Trophoblast cell (in vitro differentiated cells and primary cell): ENCODE results near the gene LGALS16.

Source experiments
- DNase-seq, 2 donors: peaks; one replicate each; pipeline ENCODE4 v3.0.0-alpha.2; 2016
- H2AFZ ChIP-seq: 2 replicates; pipeline ENCODE4 v1.6.1; 2013; ENCODE audit warnings: low read length, moderate library complexity, mild to moderate bottlenecking; ENCODE audit not compliant: insufficient read depth, poor library complexity
- H2AK5ac ChIP-seq: 2 replicates; pipeline ENCODE4 v1.6.1; 2013; ENCODE audit warnings: mild to moderate bottlenecking, low read length
- H2BK120ac ChIP-seq: 2 replicates; pipeline ENCODE4 v1.6.1; 2013; ENCODE audit warnings: low read length, mild to moderate bottlenecking, moderate library complexity; ENCODE audit not compliant: insufficient read depth, poor library complexity
- H2BK12ac ChIP-seq: 2 replicates; pipeline ENCODE4 v1.6.1; 2013; ENCODE audit warnings: mild to moderate bottlenecking, low read length, moderate library complexity
- H2BK5ac ChIP-seq: 2 replicates; pipeline ENCODE4 v1.6.1; 2013; ENCODE audit warnings: low read length, low read depth, moderate library complexity, mild to moderate bottlenecking; ENCODE audit not compliant: poor library complexity
- H3K14ac ChIP-seq: 2 replicates; pipeline ENCODE4 v1.6.1; 2013; ENCODE audit warnings: mild to moderate bottlenecking, low read length
- H3K18ac ChIP-seq: 2 replicates; pipeline ENCODE4 v1.6.1; 2013; ENCODE audit warnings: mild to moderate bottlenecking, low read length
- H3K23ac ChIP-seq: 2 replicates; pipeline ENCODE4 v1.6.1; 2013; ENCODE audit warnings: low read length
- H3K27ac ChIP-seq: 2 replicates; pipeline ENCODE4 v1.5.1; 2013; ENCODE audit warnings: low read depth, mild to moderate bottlenecking, inconsistent platforms, low read length, moderate library complexity
- H3K27me3 ChIP-seq: 2 replicates; pipeline ENCODE4 v1.6.1; 2013; ENCODE audit warnings: inconsistent platforms, mild to moderate bottlenecking, low read length, moderate library complexity; ENCODE audit not compliant: insufficient read depth
- H3K36me3 ChIP-seq, 2 experiments: 1 replicate in 1 of 2; 2 replicates in 1 of 2; pipeline ENCODE4 v1.6.1; 2013; ENCODE audit warnings: low read length in 2 of 2, mild to moderate bottlenecking in 2 of 2, moderate library complexity in 1 of 2; ENCODE audit not compliant: insufficient read depth in 2 of 2, control insufficient read depth in 1 of 2
- H3K4ac ChIP-seq: 2 replicates; pipeline ENCODE4 v1.6.1; 2013; ENCODE audit warnings: low read depth, mild to moderate bottlenecking, low read length, moderate library complexity
- H3K4me1 ChIP-seq, 2 experiments: 1 replicate in 1 of 2; 2 replicates in 1 of 2; pipeline ENCODE4 v1.6.1; 2013; ENCODE audit warnings: low read length in 2 of 2, mild to moderate bottlenecking in 2 of 2, moderate library complexity in 1 of 2; ENCODE audit not compliant: insufficient read depth in 2 of 2, control insufficient read depth in 1 of 2
- H3K4me2 ChIP-seq: 2 replicates; pipeline ENCODE4 v1.6.1; 2013; ENCODE audit warnings: inconsistent platforms, mild to moderate bottlenecking, low read length, moderate library complexity
- H3K4me3 ChIP-seq: 2 replicates; pipeline ENCODE4 v1.5.1; 2013; ENCODE audit warnings: mild to moderate bottlenecking, low read depth, low read length, inconsistent platforms
- H3K79me1 ChIP-seq: one replicate; pipeline ENCODE4 v1.6.1; 2013; ENCODE audit warnings: low read length
- H3K79me2 ChIP-seq: 2 replicates; pipeline ENCODE4 v1.6.1; 2013; ENCODE audit warnings: low read length, mild to moderate bottlenecking; ENCODE audit not compliant: control insufficient read depth, insufficient read depth, poor library complexity
- H3K9ac ChIP-seq: 2 replicates; pipeline ENCODE4 v1.6.1; 2013; ENCODE audit warnings: mild to moderate bottlenecking, low read length
- H3K9me3 ChIP-seq: 2 replicates; pipeline ENCODE4 v1.6.1; 2013; ENCODE audit warnings: low read depth, mild to moderate bottlenecking, control low read depth, inconsistent platforms, low read length; ENCODE audit not compliant: insufficient read depth
- H4K12ac ChIP-seq: 2 replicates; pipeline ENCODE4 v1.6.1; 2013; ENCODE audit warnings: low read depth, mild to moderate bottlenecking, low read length, moderate library complexity
- H4K8ac ChIP-seq: 2 replicates; pipeline ENCODE4 v1.6.1; 2013; ENCODE audit warnings: low read depth, mild to moderate bottlenecking, low read length, moderate library complexity
- H4K91ac ChIP-seq: one replicate; pipeline ENCODE4 v1.6.1; 2013; ENCODE audit warnings: low read depth, mild to moderate bottlenecking, low read length, moderate library complexity
- WGBS: extraction: QIAGEN DNeasy Blood & Tissue Kit; methylation state at CpG from one replicate; pipeline ENCODE4 v1.1.7; 2013; ENCODE audit warnings: missing lambda C conversion rate; ENCODE audit not compliant: insufficient read length, insufficient coverage; ENCODE audit errors: extremely low coverage; 5-methylcytosine and 5-hydroxymethylcytosine counted together

The LGALS16 gene

GRCh38 chr19:39692822-39693221 is 37.1 kb downstream of the LGALS16 start:
- Histone ChIP-seq H3K79me2 (no peaks in the 10 kb centered on the region), H2BK120ac (no peak overlapping the region), H2AK5ac (no peak overlapping the region), H3K4ac (no peak overlapping the region), H3K18ac (no peak overlapping the region), H3K9me3 (no peaks in the 10 kb centered on the region), H3K14ac (no peak overlapping the region), H3K27me3 (no peaks in the 10 kb centered on the region), H3K9ac (no peak overlapping the region), H3K79me1 (no peaks in the 10 kb centered on the region), H2AFZ (no peak overlapping the region), H3K36me3 (no peaks in the 10 kb centered on the region), H3K27ac (no peak overlapping the region), H2BK5ac (no peak overlapping the region), H4K12ac (no peak overlapping the region), H4K8ac (no peak overlapping the region), H3K4me3 (no peak overlapping the region), H3K4me2 (no peak overlapping the region), H4K91ac (no peak overlapping the region), H3K4me1 (peaks cover 0 to 2% of the 10 kb centered on the region in 2 experiments), H2BK12ac (no peak overlapping the region), H3K23ac (no peak overlapping the region)
- WGBS: no CpG with 5 or more reads among the region's 1 CpG
- no peak for DNase-seq

- H3K9ac ChIP-seq: no peak overlapping the region
- no peak overlapping the region for H2AK5ac ChIP-seq
- no peak overlapping the region for H2AFZ ChIP-seq
- no peak overlapping the region for H2BK5ac ChIP-seq
- H4K91ac ChIP-seq: no peak overlapping the region
- H3K14ac ChIP-seq: no peak overlapping the region
- H3K27ac ChIP-seq: no peak overlapping the region
- no peaks in the 10 kb centered on the region for H3K79me2 ChIP-seq
- H3K18ac ChIP-seq: no peak overlapping the region
- no peak overlapping the region for H3K23ac ChIP-seq
- no peak overlapping the region for H3K4me3 ChIP-seq
- WGBS: no CpG with 5 or more reads among the region's 2 CpGs
- no peak overlapping the region for H3K4me2 ChIP-seq
- H4K8ac ChIP-seq: no peak overlapping the region
- H2BK12ac ChIP-seq: no peak overlapping the region
- H3K36me3 ChIP-seq: no peaks in the 10 kb centered on the region
- no peaks in the 10 kb centered on the region for H3K79me1 ChIP-seq
- no peaks in the 10 kb centered on the region for H3K27me3 ChIP-seq
- no peaks in the 10 kb centered on the region for H3K9me3 ChIP-seq
- H3K4me1 ChIP-seq: peaks cover 0 to 2% of the 10 kb centered on the region in 2 experiments
- DNase-seq: no peak
- H3K4ac ChIP-seq: no peak overlapping the region
- no peak overlapping the region for H4K12ac ChIP-seq
- peak overlapping the region; percentile 39 for H2BK120ac ChIP-seq
Observed at GRCh38 chr19:39695759-39696158, 40.0 kb downstream of the LGALS16 start.

- H3K4me3 ChIP-seq: no peak overlapping the region
- H2BK120ac ChIP-seq: no peak overlapping the region
- no peaks in the 10 kb centered on the region for H3K36me3 ChIP-seq
- DNase-seq: peak; percentile 40 to 98
- H3K9ac ChIP-seq: no peak overlapping the region
- peaks cover 0 to 2% of the 10 kb centered on the region in 2 experiments for H3K4me1 ChIP-seq
- H3K4me2 ChIP-seq: no peak overlapping the region
- no peak overlapping the region for H4K12ac ChIP-seq
- H3K14ac ChIP-seq: no peak overlapping the region
- no peak overlapping the region for H2BK12ac ChIP-seq
- no peak overlapping the region for H3K18ac ChIP-seq
- H3K79me2 ChIP-seq: no peaks in the 10 kb centered on the region
- no peak overlapping the region for H4K91ac ChIP-seq
- H3K23ac ChIP-seq: no peak overlapping the region
- WGBS: no CpG with 5 or more reads among the region's 2 CpGs
- no peak overlapping the region for H3K27ac ChIP-seq
- no peaks in the 10 kb centered on the region for H3K79me1 ChIP-seq
- H2BK5ac ChIP-seq: no peak overlapping the region
- no peak overlapping the region for H4K8ac ChIP-seq
- H3K27me3 ChIP-seq: no peaks in the 10 kb centered on the region
- H2AFZ ChIP-seq: no peak overlapping the region
- no peaks in the 10 kb centered on the region for H3K9me3 ChIP-seq
- no peak overlapping the region for H2AK5ac ChIP-seq
- H3K4ac ChIP-seq: no peak overlapping the region
Observed at GRCh38 chr19:39696387-39696786, 40.7 kb downstream of the LGALS16 start.

- Histone ChIP-seq H3K79me1 (no peaks in the 10 kb centered on the region), H4K8ac (no peak overlapping the region), H3K18ac (no peak overlapping the region), H3K4me1 (peaks cover 0 to 2% of the 10 kb centered on the region in 2 experiments), H3K4ac (no peak overlapping the region), H2BK12ac (no peak overlapping the region), H3K36me3 (no peaks in the 10 kb centered on the region), H3K79me2 (no peaks in the 10 kb centered on the region), H4K91ac (no peak overlapping the region), H3K14ac (no peak overlapping the region), H3K4me3 (no peak overlapping the region), H2BK5ac (no peak overlapping the region), H2BK120ac (no peak overlapping the region), H3K27me3 (no peaks in the 10 kb centered on the region), H2AK5ac (no peak overlapping the region), H3K9ac (no peak overlapping the region), H3K27ac (no peak overlapping the region), H3K23ac (no peak overlapping the region), H4K12ac (no peak overlapping the region), H3K9me3 (no peaks in the 10 kb centered on the region), H2AFZ (no peak overlapping the region), H3K4me2 (no peak overlapping the region)
- DNase-seq: no peak
Observed at GRCh38 chr19:39698535-39698934, 42.8 kb downstream of the LGALS16 start.
